Sigmoid colon (tissue), 4 donors: ENCODE results near the gene RALB.

Source experiments
- CTCF ChIP-seq, 4 experiments: fragments of 450-650 bp in 3 of 4; fragments of 200-600 bp in 1 of 4; IDR thresholded peaks; one replicate each; pipeline ENCODE4 v1.5.1; 2016 to 2019; ENCODE audit warnings: antibody characterized with exemption in 4 of 4, mild to moderate bottlenecking in 3 of 4, moderate library complexity in 2 of 4
- EP300 ChIP-seq, 4 donors: sonication (generic); formaldehyde crosslinking; IDR thresholded peaks; one replicate each; pipeline ENCODE4 v1.6.1; 2017; ENCODE audit warnings: antibody characterized with exemption in 4 of 4
- POLR2A ChIP-seq, 2 donors: fragments of 450-650 bp; IDR thresholded peaks; one replicate each; pipeline ENCODE4 v1.6.1; 2016; ENCODE audit warnings: antibody characterized with exemption in 2 of 2, mild to moderate bottlenecking in 2 of 2, moderate library complexity in 2 of 2
- POLR2AphosphoS5 ChIP-seq, 4 donors: sonication (generic); formaldehyde crosslinking; IDR thresholded peaks; one replicate each; pipeline ENCODE4 v1.6.1; 2017; ENCODE audit warnings: antibody characterized with exemption in 4 of 4

DNA sequence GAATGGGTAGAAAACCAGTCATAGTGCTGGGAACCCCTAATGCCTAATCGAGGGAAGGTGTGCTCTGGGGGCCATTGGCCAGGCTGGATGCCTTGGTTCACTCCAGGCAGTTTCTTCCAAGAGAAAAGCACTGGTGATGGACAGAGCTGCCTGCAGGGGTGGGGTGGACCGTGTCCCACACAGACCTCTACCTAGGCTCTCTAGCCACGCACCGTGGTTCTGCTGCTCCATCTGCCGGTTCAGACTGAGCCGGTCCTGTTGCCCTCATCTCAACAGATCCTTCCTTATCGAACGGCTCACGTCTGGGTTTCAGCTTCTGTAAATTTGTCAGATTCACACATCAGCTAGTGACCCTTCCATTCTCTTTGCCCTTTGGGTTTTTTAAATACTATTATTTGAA, 46.4 kb downstream of the RALB start:
- no peak for TF ChIP-seq POLR2AphosphoS5 (IDR thresholded peaks at IDR 0.05)
- no peak for TF ChIP-seq CTCF (IDR thresholded peaks at IDR 0.05)
- TF ChIP-seq POLR2A (IDR thresholded peaks at IDR 0.05), result no peak
- TF ChIP-seq EP300 (IDR thresholded peaks at IDR 0.05), result no peak
